Cardiac septum (tissue), 1 donor: Measurements from ENCODE around the gene FAM13C. TPM values are rescaled to one million over a fixed set of nuclear protein-coding genes. Genes with fewer than 3 reads are reported as not detected.

ENCODE experiments used
- DNase-seq: peaks from one replicate; pipeline ENCODE4 v3.0.0-alpha.2; 2020; ENCODE audit warnings: low spot score
- intact Hi-C: fragments of 100-400 bp; cut with DNase I; formaldehyde crosslinking; loops from one replicate; pipeline ENCODE4 v1.14.0; 2022
- total RNA-seq: library from RNA; stranded (reverse); fragmentation: NEBNext Ultra II Directional; extraction: Animal tissue kit (Norgen Biotek cat#: 25700); gene quantifications from one replicate; pipeline ENCODE4 v1.2.1, GENCODE V29; 2021
- donor health status: DM: no; HTN: no; CAD: no.

Gene FAM13C
- total RNA-seq, 1 donor from 2014 or later, result 7.5 TPM

DNA sequence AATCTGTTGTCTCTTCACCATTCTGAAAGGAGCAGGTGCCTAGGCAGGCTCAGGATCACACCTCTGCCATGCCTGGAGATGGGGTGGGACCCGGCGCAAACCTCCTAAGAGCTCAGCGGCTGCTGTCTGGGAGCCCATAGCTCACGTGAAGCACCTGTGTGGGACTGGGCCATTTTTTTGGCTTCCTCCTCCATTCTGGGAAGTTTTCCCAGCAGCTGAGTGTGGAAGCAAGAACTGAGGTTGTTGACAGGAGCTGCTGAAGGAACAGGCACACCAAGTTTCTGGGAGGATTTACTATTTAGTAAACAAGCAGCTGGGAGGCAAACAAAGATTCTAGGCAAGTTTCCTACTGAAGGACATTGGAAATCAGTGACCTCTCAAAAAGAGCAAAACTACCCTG is 77.3 kb downstream of the FAM13C start:
- intact Hi-C loops, result no loop called here
- DNase-seq, result no peak

DNA sequence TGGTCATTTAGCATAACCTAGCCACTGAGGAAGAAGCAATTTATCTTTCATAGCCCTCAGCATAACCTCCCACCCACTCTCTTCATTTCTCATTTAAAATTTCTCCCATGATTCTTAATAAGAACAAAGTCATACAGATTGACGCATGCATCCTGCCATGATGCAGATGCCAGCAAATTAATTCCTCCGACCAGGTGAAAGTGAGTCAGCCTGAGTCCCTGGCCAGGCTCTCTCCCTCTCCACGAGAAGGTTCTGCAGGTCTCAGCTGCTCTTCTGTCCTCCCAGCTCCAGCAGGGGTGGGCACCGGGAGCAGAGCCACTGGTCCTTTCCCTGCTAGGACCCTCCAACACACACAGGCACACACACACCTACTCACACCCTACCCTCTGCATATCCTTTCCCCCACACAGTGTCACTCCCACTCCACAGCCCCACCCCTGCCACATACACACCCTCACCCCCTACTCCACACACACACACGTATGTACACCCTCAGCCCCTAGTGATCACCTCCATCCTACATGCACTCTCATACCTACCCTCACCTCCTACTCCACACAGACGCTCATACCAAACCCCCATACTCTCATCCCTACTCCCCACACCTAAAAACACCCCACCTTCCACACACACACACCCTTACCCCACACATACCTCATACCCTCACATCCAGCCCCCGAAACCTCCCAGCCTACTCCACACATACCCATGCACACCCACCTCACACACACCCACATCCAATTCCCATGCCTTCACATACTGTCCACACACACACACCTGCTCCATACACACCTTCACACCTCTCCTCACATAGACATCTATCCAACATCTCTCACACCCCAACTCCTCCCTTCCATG is 78.0 kb downstream of the FAM13C start:
- intact Hi-C loops, result no loop called here
- DNase-seq, result no peak

- DNase-seq, result no peak
Measured at GRCh38 chr10:59283456-59284091, 78.8 kb downstream of the FAM13C start.

GRCh38 chr10:59281861-59282260 is 80.5 kb downstream of the FAM13C start:
- intact Hi-C loops, result no loop called here
- no peak for DNase-seq

More at GRCh38 chr10:59283456-59284091, 78.8 kb downstream of the FAM13C start:
- intact Hi-C loops, result no loop called here

DNA sequence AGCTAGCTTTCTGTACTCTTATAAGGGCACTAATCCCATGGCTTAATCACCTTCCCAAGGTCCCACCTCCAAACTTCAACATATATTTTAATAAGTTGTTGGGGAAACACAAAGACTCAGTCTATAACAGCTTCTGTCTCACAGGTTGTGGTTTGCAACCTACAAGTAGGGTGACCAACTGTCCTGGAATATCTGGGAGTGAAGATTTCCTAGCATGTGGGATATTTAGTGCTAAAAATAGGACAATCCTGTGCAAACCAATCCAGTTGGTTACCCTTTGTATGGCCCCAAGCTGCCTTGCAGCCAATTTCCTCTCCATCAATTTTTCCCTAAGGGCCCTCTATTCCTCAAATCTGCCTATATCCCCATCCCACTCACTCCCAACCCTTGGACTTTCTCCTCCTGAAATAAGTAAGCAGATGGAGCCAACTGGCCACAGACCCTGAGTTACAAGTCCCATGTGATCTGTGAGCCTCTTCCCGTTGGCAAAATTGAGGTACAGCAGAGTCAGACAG is 82.3 kb downstream of the FAM13C start:
- intact Hi-C loops, result no loop called here
- DNase-seq, result no peak

GRCh38 chr10:59279476-59279875 is 82.9 kb downstream of the FAM13C start:
- no peak for DNase-seq
- intact Hi-C loops, result no loop called here

- no peak for DNase-seq
- intact Hi-C loops, result no loop called here
Measured at GRCh38 chr10:59276919-59277318, 85.4 kb downstream of the FAM13C start.

DNA sequence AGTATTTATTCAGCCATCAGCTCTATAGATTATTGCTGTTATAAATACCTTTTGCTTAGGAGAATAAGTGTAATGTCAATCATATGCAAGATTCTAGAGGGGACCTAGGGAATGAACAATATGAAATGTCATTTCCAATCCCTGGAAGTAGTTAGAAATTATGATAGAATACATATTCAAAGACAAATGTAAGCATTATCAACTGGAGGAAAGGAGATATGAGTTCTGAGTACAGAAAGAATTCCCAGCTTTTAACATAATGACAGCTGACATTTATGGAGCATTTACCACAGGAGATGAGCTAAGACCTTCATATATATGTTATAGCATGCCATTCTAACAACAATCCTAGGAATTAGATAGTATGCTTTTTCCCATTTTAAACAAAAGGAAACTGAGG is 86.2 kb downstream of the FAM13C start:
- DNase-seq, result no peak
- intact Hi-C loops, result no loop called here

DNA sequence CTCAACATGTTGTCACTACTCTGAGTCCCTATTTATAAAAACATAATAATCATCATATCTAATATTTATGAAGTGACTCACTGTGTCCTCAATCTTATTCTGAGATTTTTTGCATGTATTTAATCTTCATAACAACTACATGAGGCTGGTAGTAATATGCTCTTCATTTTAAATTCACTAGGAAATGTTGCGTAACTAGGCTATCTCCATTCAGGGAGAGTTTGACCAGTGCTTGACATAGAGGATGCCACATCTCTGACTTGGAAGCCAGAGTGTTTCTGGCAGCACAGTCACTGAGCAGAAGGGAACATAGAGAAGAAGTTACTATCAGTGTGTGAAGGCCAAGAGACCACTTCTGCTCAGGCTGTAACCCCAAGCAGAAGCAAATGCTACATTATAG is 88.9 kb downstream of the FAM13C start:
- no peak for DNase-seq
- intact Hi-C loops, result no loop called here

GRCh38 chr10:59272061-59272460 is 90.3 kb downstream of the FAM13C start:
- intact Hi-C loops, result no loop called here
- DNase-seq, result no peak

DNA sequence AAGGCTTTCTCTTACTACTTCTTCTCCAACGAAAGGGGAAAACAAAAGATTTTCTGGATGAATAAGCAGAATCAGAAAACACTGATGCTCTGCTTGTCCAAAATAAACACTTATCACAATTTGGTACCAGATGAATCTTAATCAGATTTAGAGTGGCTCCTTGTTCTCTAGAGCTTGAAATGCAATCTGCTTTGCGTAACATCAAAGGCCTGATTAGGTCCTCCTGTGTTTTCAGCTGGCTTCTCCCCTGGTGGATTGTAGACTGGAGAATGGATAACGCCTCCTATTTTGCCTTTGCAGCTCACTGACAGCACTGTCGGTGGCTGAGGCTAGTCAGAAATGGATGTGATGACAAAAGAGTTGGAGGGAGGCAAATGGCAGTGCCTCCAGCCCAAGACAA is 91.2 kb downstream of the FAM13C start:
- no peak for DNase-seq
- intact Hi-C loops, result no loop called here

DNA sequence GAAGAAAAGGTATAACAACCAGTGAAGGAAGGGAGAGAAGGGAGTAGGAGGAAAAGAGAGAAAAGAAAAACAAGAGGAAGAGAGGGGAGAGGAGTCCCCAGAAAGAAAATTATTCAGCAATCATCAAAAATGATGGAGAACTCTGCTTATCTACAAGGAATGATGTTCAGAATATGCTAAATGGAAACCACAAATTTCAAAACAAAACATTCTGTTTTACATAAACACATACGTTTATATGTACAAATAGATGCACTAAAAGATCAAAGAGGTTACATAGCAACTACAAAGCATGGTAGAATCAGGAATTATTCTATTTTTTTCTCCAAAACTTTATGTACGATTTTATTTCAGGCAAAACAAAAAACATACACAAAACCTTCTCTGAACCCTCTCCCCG is 91.9 kb downstream of the FAM13C start:
- intact Hi-C loops, result no loop called here
- no peak for DNase-seq

DNA sequence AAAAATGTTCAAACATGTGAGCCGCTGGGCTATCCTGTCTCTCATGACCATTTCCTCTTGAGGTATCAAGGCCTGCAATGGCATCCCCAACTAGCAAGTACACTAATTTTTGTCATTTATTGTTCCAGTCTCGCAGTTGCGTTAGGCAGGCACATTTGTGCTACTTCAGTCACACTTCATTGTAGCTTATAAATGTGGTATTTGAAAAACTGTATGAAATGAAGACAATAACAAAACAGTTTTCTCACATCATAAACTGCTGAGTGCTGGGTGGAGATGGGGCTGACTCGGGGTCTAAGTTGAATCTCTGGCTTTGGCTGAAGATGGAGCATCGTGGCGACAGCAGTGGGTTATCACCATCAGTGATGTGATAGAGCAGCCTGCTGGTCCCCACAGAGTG is 92.7 kb downstream of the FAM13C start:
- intact Hi-C loops, result no loop called here
- DNase-seq, result no peak

DNA sequence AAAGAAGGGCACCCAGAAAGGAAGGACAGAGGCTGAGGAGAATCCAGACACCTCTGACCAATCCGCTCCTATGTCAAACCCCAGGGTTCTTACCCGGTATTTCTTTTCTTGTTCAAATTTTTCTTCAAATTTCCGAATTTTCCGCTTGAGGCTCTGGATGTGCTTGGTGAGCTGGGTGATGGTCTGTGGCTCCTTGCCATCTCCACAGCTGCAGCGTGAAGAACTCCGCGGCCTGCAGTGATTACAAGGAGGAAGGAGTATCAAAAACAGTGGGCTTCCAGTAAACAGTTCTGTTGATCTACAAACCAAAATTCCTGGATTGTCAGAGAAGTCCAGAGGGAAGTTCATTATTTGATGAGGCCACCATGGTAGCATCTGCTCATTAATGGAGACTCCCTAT is 93.9 kb downstream of the FAM13C start:
- intact Hi-C loops, result no loop called here

GRCh38 chr10:59266321-59266720 is 96.0 kb downstream of the FAM13C start:
- DNase-seq, result no peak
- intact Hi-C loops, result no loop called here

More for the DNA sequence above, 93.9 kb downstream of the FAM13C start:
- DNase-seq, result no peak

GRCh38 chr10:59265141-59265540 is 97.2 kb downstream of the FAM13C start:
- intact Hi-C loops, result no loop called here
- DNase-seq, result no peak

- intact Hi-C loops, result no loop called here
- no peak for DNase-seq
Measured at GRCh38 chr10:59258890-59259289, 103.5 kb downstream of the FAM13C start.

DNA sequence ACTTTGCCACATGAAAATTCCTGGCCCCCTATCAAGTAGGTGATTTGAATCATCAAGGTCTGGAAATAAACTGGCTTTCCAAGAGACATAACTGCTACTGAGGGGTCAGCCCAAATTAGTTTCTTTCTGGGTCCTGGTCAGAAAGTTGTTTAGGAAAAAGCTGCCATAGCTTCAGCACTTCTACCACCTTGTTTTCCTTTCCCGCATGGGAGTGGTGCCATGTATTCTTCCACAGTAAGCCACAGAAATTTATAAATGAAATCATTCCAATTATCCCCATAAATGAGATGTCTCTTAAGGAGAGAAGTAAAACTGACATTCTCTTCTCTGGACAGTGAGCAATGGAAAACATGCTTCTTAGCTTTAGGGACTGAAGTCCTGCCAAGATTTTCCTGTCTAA is 105.1 kb downstream of the FAM13C start:
- intact Hi-C loops, result no loop called here

GRCh38 chr10:59255463-59255862 is 106.9 kb downstream of the FAM13C start:
- no peak for DNase-seq
- intact Hi-C loops, result no loop called here

More for the DNA sequence above, 105.1 kb downstream of the FAM13C start:
- DNase-seq, result no peak

GRCh38 chr10:59252491-59252890 is 109.9 kb downstream of the FAM13C start:
- DNase-seq, result no peak
- intact Hi-C loops, result no loop called here

DNA sequence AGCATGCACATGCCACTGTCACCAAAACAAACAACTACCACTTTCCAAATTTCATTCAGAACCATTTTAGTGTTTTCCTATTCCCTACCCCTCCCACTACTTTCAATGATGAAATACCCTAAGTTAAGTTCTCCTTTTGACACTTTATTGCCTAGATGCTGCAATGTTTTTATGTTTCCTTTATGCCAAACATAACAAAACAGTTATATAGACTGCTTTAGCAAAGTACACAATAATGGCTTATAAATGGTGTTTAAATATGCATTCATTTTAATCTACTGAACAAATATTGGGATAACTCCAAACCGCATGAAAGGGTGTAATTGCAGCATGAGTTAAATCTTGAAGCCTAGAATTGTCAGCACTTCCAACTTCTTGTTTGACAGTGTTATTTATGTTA is 116.7 kb downstream of the FAM13C start:
- intact Hi-C loops, result loop anchor here (10.0 kb wide), 2 partner anchors 59 to 119 kb away; partner anchors contain the start of gene FAM13C
- no peak for DNase-seq
